DND-41 (cell line): ENCODE results near the gene AKAP1.

Source experiments
- CTCF ChIP-seq: IDR thresholded peaks from 2 replicates; pipeline ENCODE4 v1.5.1; 2012; ENCODE audit warnings: borderline replicate concordance, low read length, moderate library complexity, mild to moderate bottlenecking; ENCODE audit not compliant: poor library complexity, severe bottlenecking; ENCODE audit errors: extremely low read depth
- EZH2 ChIP-seq: IDR thresholded peaks from 3 replicates; pipeline ENCODE4 v1.6.1; 2012; ENCODE audit warnings: borderline replicate concordance, low read depth, mild to moderate bottlenecking, moderate library complexity, low read length, inconsistent platforms; ENCODE audit not compliant: severe bottlenecking

- TF ChIP-seq CTCF (no peak), EZH2 (no peak)
Measured at GRCh38 chr17:57165754-57166153, 80.7 kb downstream of the AKAP1 start.
